ENCODE data around the gene TNFAIP8. TPM values are rescaled to one million over a fixed set of nuclear protein-coding genes. Genes with fewer than 3 reads are reported as not detected.

Gene TNFAIP8
- total RNA-seq, 1 donor from 2014 or later = 25.9 TPM

GRCh38 chr5:119322948-119323537 is 32.8 kb upstream of the TNFAIP8 start:
- peak overlapping the region; percentile 72 for H3K27ac ChIP-seq (ENCODE audit: low read depth, low read length)
- no peak overlapping the region for H2AFZ ChIP-seq (ENCODE audit: low read depth, low read length)
- peaks cover 40% of the 10 kb centered on the region for H3K4me1 ChIP-seq (ENCODE audit: insufficient read depth, low read length)
- no peak for TF ChIP-seq CTCF (IDR thresholded peaks at IDR 0.05; ENCODE audit: insufficient read depth, low read depth, low read length)
- TF ChIP-seq EZH2 (IDR thresholded peaks at IDR 0.05; ENCODE audit: insufficient read depth, low read length) = no peak
- H3K9me3 ChIP-seq (ENCODE audit: insufficient read depth, low read depth, low read length) = no peaks in the 10 kb centered on the region
- Mint-ChIP-seq H3K36me3 (ENCODE audit: low read depth, unreplicated experiment) (peaks cover 4% of the 10 kb centered on the region), H3K27ac (ENCODE audit: unreplicated experiment) (peak overlapping the region; percentile 90), H3K4me3 (ENCODE audit: unreplicated experiment) (no peak overlapping the region), H3K4me1 (ENCODE audit: low read depth, unreplicated experiment) (peaks cover 57% of the 10 kb centered on the region), H3K27me3 (ENCODE audit: low read depth, unreplicated experiment) (no peaks in the 10 kb centered on the region), H3K9me3 (ENCODE audit: unreplicated experiment) (no peaks in the 10 kb centered on the region)
- DNase-seq (ENCODE audit: low read depth) (no peak), FAIRE-seq (no peak)
- no peaks in the 10 kb centered on the region for H3K27me3 ChIP-seq (ENCODE audit: insufficient read depth, low read length)
- peak overlapping the region; percentile 54 for H3K9ac ChIP-seq (ENCODE audit: low read length)
- H3K4me2 ChIP-seq (ENCODE audit: low read length) = peak overlapping the region; percentile 67
- no peaks in the 10 kb centered on the region for H3K36me3 ChIP-seq (ENCODE audit: insufficient read depth, low read length)
- no peak overlapping the region for H3K4me3 ChIP-seq (ENCODE audit: insufficient read depth, low read depth, low read length)
- H3K79me2 ChIP-seq (ENCODE audit: insufficient read depth, low read length) = peaks cover 18% of the 10 kb centered on the region
- no peaks in the 10 kb centered on the region for H4K20me1 ChIP-seq (ENCODE audit: insufficient read depth, low read length)

- peak overlapping the region; percentile 40 for H2AFZ ChIP-seq (ENCODE audit: low read depth, low read length)
- no peak for FAIRE-seq
Observed at GRCh38 chr5:119323601-119324000, 32.2 kb upstream of the TNFAIP8 start.

More at GRCh38 chr5:119323601-119324000, 32.2 kb upstream of the TNFAIP8 start:
- H3K36me3 ChIP-seq (ENCODE audit: insufficient read depth, low read length) = no peaks in the 10 kb centered on the region
- H3K79me2 ChIP-seq (ENCODE audit: insufficient read depth, low read length) = peaks cover 18% of the 10 kb centered on the region
- peak overlapping the region; percentile 67 for H3K4me2 ChIP-seq (ENCODE audit: low read length)
- no peaks in the 10 kb centered on the region for H3K27me3 ChIP-seq (ENCODE audit: insufficient read depth, low read length)
- H3K9me3 Mint-ChIP-seq (ENCODE audit: unreplicated experiment) = no peaks in the 10 kb centered on the region
- H3K27ac Mint-ChIP-seq (ENCODE audit: unreplicated experiment) = peak overlapping the region; percentile 90
- no peak for TF ChIP-seq EZH2 (IDR thresholded peaks at IDR 0.05; ENCODE audit: insufficient read depth, low read length)
- TF ChIP-seq CTCF (IDR thresholded peaks at IDR 0.05; ENCODE audit: insufficient read depth, low read depth, low read length) = no peak
- no peak overlapping the region for H3K4me3 ChIP-seq (ENCODE audit: insufficient read depth, low read depth, low read length)
- H3K4me1 Mint-ChIP-seq (ENCODE audit: low read depth, unreplicated experiment) = peaks cover 63% of the 10 kb centered on the region
- H3K4me3 Mint-ChIP-seq (ENCODE audit: unreplicated experiment) = no peak overlapping the region
- H3K27ac ChIP-seq (ENCODE audit: low read depth, low read length) = peak overlapping the region; percentile 72
- no peaks in the 10 kb centered on the region for H3K9me3 ChIP-seq (ENCODE audit: insufficient read depth, low read depth, low read length)
- no peaks in the 10 kb centered on the region for H4K20me1 ChIP-seq (ENCODE audit: insufficient read depth, low read length)
- peak; percentile 42 for DNase-seq (ENCODE audit: low read depth)
- H3K4me1 ChIP-seq (ENCODE audit: insufficient read depth, low read length) = peaks cover 46% of the 10 kb centered on the region
- H3K9ac ChIP-seq (ENCODE audit: low read length) = peak overlapping the region; percentile 54
- H3K27me3 Mint-ChIP-seq (ENCODE audit: low read depth, unreplicated experiment) = no peaks in the 10 kb centered on the region
- H3K36me3 Mint-ChIP-seq (ENCODE audit: low read depth, unreplicated experiment) = peaks cover 4% of the 10 kb centered on the region
